HepG2 (cell line): ENCODE results near the gene ARHGAP26. TPM values are rescaled to one million over a fixed set of nuclear protein-coding genes. Genes with fewer than 3 reads are reported as not detected.

Experiments used
- ATF7 ChIP-seq, 2 experiments: fragments of 450-650 bp in 1 of 2; sonication (generic) in 1 of 2; formaldehyde crosslinking in 1 of 2; IDR thresholded peaks; 2 replicates each; pipeline versions ENCODE4 v1.4.0 to v1.6.1; 2016 to 2020; ENCODE audit warnings: antibody characterized with exemption in 1 of 2, mild to moderate bottlenecking in 1 of 2, missing genetic modification reagents in 1 of 2
- HNF4G ChIP-seq, 2 experiments: sonication (generic) in 1 of 2; formaldehyde crosslinking in 1 of 2; IDR thresholded peaks; 2 replicates each; pipeline versions ENCODE4 v1.4.0 to v1.6.1; 2011 to 2020; ENCODE audit warnings: borderline replicate concordance in 2 of 2, low read depth in 2 of 2, mild to moderate bottlenecking in 2 of 2, low read length in 1 of 2, missing genetic modification reagents in 1 of 2, moderate library complexity in 1 of 2
- RAD51 ChIP-seq: fragments of 450-650 bp; IDR thresholded peaks from 2 replicates; pipeline ENCODE4 v1.6.1; 2016; ENCODE audit warnings: borderline replicate concordance
- XRCC5 ChIP-seq: fragments of 200-400 bp; formaldehyde crosslinking; optimal IDR thresholded peaks from 2 replicates; pipeline ENCODE3; 2017; ENCODE audit warnings: mild to moderate bottlenecking, low read length
- ZNF484 ChIP-seq: sonication (generic); formaldehyde crosslinking; IDR thresholded peaks from 2 replicates; pipeline ENCODE4 v1.5.1; 2020; ENCODE audit warnings: mild to moderate bottlenecking, low read depth, missing genetic modification reagents, borderline replicate concordance
- ZNF543 ChIP-seq: sonication (generic); formaldehyde crosslinking; IDR thresholded peaks from 2 replicates; pipeline ENCODE4 v1.4.0; 2020; ENCODE audit warnings: mild to moderate bottlenecking, missing genetic modification reagents
- ZNF7 ChIP-seq: IDR thresholded peaks from 2 replicates; pipeline ENCODE4 v1.6.1; 2016; ENCODE audit warnings: missing biosample characterization, missing genetic modification reagents
- ZNF75D ChIP-seq: sonication (generic); formaldehyde crosslinking; IDR thresholded peaks from 2 replicates; pipeline ENCODE4 v1.8.1; 2023; ENCODE audit warnings: missing genetic modification reagents, mild to moderate bottlenecking, borderline replicate concordance
- ZNF850 ChIP-seq: sonication (generic); formaldehyde crosslinking; conservative IDR thresholded peaks from 2 replicates; pipeline ENCODE4 v1.9.0; 2021; ENCODE audit warnings: mild to moderate bottlenecking, missing genetic modification reagents
- polyA plus RNA-seq, 8 experiments: library from polyadenylated mRNA; depleted of rRNA in 3 of 8; stranded (reverse) in 7 of 8; unstranded in 1 of 8; fragments of >200 nt; fragmentation: Illumina TruSeq in 4 of 8; extraction: Trizol in 4 of 8; gene quantifications; 2 replicates each; pipeline versions ENCODE4 v1.2.1 to v1.2.3, GENCODE V29; 2011 to 2016; ENCODE audit warnings: low read depth in 4 of 8, missing spikeins in 1 of 8, mixed read lengths in 1 of 8; ENCODE audit not compliant: insufficient read depth in 1 of 8
- total RNA-seq, 5 experiments: library from RNA; depleted of rRNA; stranded (reverse); fragments of >200 nt; fragmentation: Illumina TruSeq; extraction: Trizol; gene quantifications; 2 replicates each; pipeline ENCODE4 v1.2.3, GENCODE V29; 2016; ENCODE audit warnings: low read depth in 1 of 5
- TF ChIP-seq, protein P1 (sequence below): IDR thresholded peaks from 2 replicates; pipeline ENCODE4 v1.6.1; 2016; ENCODE audit warnings: mild to moderate bottlenecking
- TF ChIP-seq, protein P2 (sequence below): sonication (generic); formaldehyde crosslinking; IDR thresholded peaks from 2 replicates; pipeline ENCODE4 v1.8.1; 2023; ENCODE audit warnings: mild to moderate bottlenecking, moderate library complexity, missing genetic modification reagents
- TF ChIP-seq, protein P3 (sequence below): IDR thresholded peaks from 2 replicates; pipeline ENCODE4 v1.6.1; 2016; ENCODE audit warnings: low read depth, control low read depth
- TF ChIP-seq, protein P4 (sequence below): sonication (generic); formaldehyde crosslinking; IDR thresholded peaks from 2 replicates; pipeline ENCODE4 v1.9.0; 2021; ENCODE audit warnings: missing genetic modification reagents, mild to moderate bottlenecking, borderline replicate concordance
- TF ChIP-seq, protein P5 (sequence below): sonication (generic); formaldehyde crosslinking; IDR thresholded peaks from 2 replicates; pipeline ENCODE4 v1.8.0; 2022; ENCODE audit warnings: mild to moderate bottlenecking, missing genetic modification reagents, borderline replicate concordance
- TF ChIP-seq, protein P6 (sequence below): sonication (generic); formaldehyde crosslinking; conservative IDR thresholded peaks from 2 replicates; pipeline ENCODE4 v1.4.0; 2020; ENCODE audit warnings: mild to moderate bottlenecking, missing genetic modification reagents, moderate library complexity

Gene ARHGAP26
- total and polyA plus RNA-seq, 2 of the 13 experiments (the other 11 are each of a cell fraction or from before 2014, with no cell fraction given): 9.6 to 18.2 TPM

DNA sequence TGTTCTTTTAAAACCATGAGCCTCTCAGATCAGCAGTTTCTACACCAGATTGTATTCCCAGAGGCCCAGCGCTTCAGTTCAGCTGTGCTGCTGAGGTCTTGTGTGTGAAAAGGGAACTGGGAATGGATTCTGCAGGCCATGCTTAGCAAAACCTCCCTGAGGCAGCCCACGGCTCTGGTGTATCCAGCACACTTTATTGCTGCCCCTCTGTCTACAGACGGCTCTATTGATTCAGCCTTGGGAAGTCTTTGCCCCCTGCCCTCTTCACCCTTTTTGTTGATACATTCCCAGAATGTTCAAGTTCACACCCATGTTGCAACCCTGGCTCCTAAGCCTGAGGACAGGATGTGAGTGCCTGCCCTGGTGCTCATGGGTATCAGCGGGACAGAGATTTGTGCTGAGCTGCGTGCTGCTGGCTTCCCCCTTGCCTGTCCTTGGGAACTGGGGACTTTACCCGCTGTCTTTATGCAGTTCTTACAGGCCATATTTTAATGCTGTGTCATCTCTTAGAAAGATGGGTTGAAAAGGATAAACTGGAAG lies 37.3 kb downstream of the ARHGAP26 start (continued):
- TF ChIP-seq, protein P1, sequence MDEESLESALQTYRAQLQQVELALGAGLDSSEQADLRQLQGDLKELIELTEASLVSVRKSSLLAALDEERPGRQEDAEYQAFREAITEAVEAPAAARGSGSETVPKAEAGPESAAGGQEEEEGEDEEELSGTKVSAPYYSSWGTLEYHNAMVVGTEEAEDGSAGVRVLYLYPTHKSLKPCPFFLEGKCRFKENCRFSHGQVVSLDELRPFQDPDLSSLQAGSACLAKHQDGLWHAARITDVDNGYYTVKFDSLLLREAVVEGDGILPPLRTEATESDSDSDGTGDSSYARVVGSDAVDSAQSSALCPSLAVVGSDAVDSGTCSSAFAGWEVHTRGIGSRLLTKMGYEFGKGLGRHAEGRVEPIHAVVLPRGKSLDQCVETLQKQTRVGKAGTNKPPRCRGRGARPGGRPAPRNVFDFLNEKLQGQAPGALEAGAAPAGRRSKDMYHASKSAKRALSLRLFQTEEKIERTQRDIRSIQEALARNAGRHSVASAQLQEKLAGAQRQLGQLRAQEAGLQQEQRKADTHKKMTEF (CRISPR knock-in tag): peak; percentile 97
- TF ChIP-seq XRCC5 (peak; percentile 77), ZNF850 (CRISPR knock-in tag) (no peak), ZNF484 (CRISPR knock-in tag) (no peak), HNF4G (IDR thresholded peaks at IDR 0.05; ENCODE audit: borderline replicate concordance, low read depth, low read length) (peak; percentile 88), HNF4G (CRISPR knock-in tag; IDR thresholded peaks at IDR 0.05; ENCODE audit: borderline replicate concordance, low read depth) (peak; percentile 93; the same call in 1 of the 2 replicates), RAD51 (no peak), ZNF543 (no peak; the same call in 1 of the 2 replicates), ZNF7 (CRISPR knock-in tag) (no peak), ZNF75D (CRISPR knock-in tag) (no peak), ATF7 (IDR thresholded peaks at IDR 0.05) (no peak), ATF7 (CRISPR knock-in tag; IDR thresholded peaks at IDR 0.05) (peak; percentile 61; the same call in 1 of the 2 replicates)
- TF ChIP-seq, protein P2, sequence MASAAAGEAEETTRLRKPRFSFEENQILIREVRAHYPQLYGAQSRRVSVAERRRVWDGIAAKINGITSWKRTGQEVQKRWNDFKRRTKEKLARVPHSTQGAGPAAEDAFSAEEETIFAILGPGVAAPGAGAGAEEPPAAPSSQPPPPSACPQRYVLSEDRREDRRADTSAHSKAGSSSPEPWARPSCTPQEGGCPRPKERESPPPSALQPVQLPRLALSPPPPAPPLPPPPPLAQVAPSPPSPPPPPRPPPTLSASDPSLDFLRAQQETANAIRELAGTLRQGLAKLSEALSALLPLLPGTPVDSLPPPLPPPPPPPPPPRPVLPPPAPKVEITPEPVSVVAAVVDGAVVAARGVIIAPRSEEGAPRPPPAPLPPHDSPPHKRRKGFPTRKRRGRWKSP (CRISPR knock-in tag): peak; percentile 93
- TF ChIP-seq, protein P3, sequence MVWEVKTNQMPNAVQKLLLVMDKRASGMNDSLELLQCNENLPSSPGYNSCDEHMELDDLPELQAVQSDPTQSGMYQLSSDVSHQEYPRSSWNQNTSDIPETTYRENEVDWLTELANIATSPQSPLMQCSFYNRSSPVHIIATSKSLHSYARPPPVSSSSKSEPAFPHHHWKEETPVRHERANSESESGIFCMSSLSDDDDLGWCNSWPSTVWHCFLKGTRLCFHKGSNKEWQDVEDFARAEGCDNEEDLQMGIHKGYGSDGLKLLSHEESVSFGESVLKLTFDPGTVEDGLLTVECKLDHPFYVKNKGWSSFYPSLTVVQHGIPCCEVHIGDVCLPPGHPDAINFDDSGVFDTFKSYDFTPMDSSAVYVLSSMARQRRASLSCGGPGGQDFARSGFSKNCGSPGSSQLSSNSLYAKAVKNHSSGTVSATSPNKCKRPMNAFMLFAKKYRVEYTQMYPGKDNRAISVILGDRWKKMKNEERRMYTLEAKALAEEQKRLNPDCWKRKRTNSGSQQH (CRISPR knock-in tag): peak; percentile 72; the same call in 1 of the 2 replicates
- TF ChIP-seq, protein P4, sequence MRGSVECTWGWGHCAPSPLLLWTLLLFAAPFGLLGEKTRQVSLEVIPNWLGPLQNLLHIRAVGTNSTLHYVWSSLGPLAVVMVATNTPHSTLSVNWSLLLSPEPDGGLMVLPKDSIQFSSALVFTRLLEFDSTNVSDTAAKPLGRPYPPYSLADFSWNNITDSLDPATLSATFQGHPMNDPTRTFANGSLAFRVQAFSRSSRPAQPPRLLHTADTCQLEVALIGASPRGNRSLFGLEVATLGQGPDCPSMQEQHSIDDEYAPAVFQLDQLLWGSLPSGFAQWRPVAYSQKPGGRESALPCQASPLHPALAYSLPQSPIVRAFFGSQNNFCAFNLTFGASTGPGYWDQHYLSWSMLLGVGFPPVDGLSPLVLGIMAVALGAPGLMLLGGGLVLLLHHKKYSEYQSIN (CRISPR knock-in tag): no peak
- TF ChIP-seq, protein P5, sequence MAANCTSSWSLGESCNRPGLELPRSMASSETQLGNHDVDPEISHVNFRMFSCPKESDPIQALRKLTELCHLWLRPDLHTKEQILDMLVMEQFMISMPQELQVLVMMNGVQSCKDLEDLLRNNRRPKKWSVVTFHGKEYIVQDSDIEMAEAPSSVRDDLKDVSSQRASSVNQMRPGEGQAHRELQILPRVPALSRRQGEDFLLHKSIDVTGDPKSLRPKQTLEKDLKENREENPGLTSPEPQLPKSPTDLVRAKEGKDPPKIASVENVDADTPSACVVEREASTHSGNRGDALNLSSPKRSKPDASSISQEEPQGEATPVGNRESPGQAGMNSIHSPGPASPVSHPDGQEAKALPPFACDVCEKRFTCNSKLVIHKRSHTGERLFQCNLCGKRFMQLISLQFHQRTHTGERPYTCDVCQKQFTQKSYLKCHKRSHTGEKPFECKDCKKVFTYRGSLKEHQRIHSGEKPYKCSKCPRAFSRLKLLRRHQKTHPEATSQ: peak; percentile 72; the same call in 1 of the 2 replicates
- TF ChIP-seq, protein P6, sequence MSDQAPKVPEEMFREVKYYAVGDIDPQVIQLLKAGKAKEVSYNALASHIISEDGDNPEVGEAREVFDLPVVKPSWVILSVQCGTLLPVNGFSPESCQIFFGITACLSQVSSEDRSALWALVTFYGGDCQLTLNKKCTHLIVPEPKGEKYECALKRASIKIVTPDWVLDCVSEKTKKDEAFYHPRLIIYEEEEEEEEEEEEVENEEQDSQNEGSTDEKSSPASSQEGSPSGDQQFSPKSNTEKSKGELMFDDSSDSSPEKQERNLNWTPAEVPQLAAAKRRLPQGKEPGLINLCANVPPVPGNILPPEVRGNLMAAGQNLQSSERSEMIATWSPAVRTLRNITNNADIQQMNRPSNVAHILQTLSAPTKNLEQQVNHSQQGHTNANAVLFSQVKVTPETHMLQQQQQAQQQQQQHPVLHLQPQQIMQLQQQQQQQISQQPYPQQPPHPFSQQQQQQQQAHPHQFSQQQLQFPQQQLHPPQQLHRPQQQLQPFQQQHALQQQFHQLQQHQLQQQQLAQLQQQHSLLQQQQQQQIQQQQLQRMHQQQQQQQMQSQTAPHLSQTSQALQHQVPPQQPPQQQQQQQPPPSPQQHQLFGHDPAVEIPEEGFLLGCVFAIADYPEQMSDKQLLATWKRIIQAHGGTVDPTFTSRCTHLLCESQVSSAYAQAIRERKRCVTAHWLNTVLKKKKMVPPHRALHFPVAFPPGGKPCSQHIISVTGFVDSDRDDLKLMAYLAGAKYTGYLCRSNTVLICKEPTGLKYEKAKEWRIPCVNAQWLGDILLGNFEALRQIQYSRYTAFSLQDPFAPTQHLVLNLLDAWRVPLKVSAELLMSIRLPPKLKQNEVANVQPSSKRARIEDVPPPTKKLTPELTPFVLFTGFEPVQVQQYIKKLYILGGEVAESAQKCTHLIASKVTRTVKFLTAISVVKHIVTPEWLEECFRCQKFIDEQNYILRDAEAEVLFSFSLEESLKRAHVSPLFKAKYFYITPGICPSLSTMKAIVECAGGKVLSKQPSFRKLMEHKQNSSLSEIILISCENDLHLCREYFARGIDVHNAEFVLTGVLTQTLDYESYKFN (CRISPR knock-in tag): peak; percentile 95
